Measurements from ENCODE around the gene ANKS4B. TPM values are rescaled to one million over a fixed set of nuclear protein-coding genes. Genes with fewer than 3 reads are reported as not detected.
"Not testable (repeated sequence)": the region's sequence is repeated elsewhere in the genome, so short reads cannot be mapped to it uniquely, and the experiment has no call there.

The ANKS4B gene
- total RNA-seq, 1 experiment from 2014 or later = not detected

GRCh38 chr16:21262779-21263639 lies 29.5 kb downstream of the ANKS4B start:
- no peak for DNase-seq (ENCODE audit: low read depth)

GRCh38 chr16:21263640-21264570 lies 30.4 kb downstream of the ANKS4B start:
- no peak for DNase-seq (ENCODE audit: low read depth)

GRCh38 chr16:21264571-21265036 lies 31.1 kb downstream of the ANKS4B start:
- DNase-seq (ENCODE audit: low read depth) = no peak

- DNase-seq (ENCODE audit: low read depth) = peak; percentile 38
Observed at GRCh38 chr16:21265104-21265837, 31.8 kb downstream of the ANKS4B start.

- no peak for DNase-seq (ENCODE audit: low read depth)
Observed at GRCh38 chr16:21267298-21267697, 33.8 kb downstream of the ANKS4B start.

GRCh38 chr16:21268236-21268635 lies 34.7 kb downstream of the ANKS4B start:
- DNase-seq (ENCODE audit: low read depth) = no peak

GRCh38 chr16:21272253-21272652 lies 38.8 kb downstream of the ANKS4B start:
- no peak for DNase-seq (ENCODE audit: low read depth)

- DNase-seq (ENCODE audit: low read depth) = not testable (repeated sequence)
Observed at GRCh38 chr16:21272763-21273162, 39.3 kb downstream of the ANKS4B start.

GRCh38 chr16:21274172-21274726 lies 40.8 kb downstream of the ANKS4B start:
- no peak for DNase-seq (ENCODE audit: low read depth)

- DNase-seq (ENCODE audit: low read depth) = no peak
Observed at GRCh38 chr16:21275529-21275928, 42.0 kb downstream of the ANKS4B start.

GRCh38 chr16:21276090-21276489 lies 42.6 kb downstream of the ANKS4B start:
- peak; percentile 12 for DNase-seq (ENCODE audit: low read depth)

GRCh38 chr16:21277045-21277926 lies 43.8 kb downstream of the ANKS4B start:
- no peak for DNase-seq (ENCODE audit: low read depth)

- DNase-seq (ENCODE audit: low read depth) = no peak
Observed at GRCh38 chr16:21277927-21278706, 44.6 kb downstream of the ANKS4B start, which contains the start of gene CRYM. TSS of gene CRYM (minus strand) at chr16:21278290. CDS start at chr16:21278251, 39 bp downstream.

GRCh38 chr16:21279501-21279900 lies 46.0 kb downstream of the ANKS4B start:
- DNase-seq (ENCODE audit: low read depth) = no peak

- no peak for DNase-seq (ENCODE audit: low read depth)
Observed at GRCh38 chr16:21281698-21282389, 48.3 kb downstream of the ANKS4B start.

- DNase-seq (ENCODE audit: low read depth) = peak; percentile 29
Observed at GRCh38 chr16:21283521-21284289, 50.2 kb downstream of the ANKS4B start.

GRCh38 chr16:21284414-21284813 lies 50.9 kb downstream of the ANKS4B start:
- DNase-seq (ENCODE audit: low read depth) = no peak

GRCh38 chr16:21285314-21285713 lies 51.8 kb downstream of the ANKS4B start:
- no peak for DNase-seq (ENCODE audit: low read depth)

Measured in LHCN-M2 (cell line).